ENCODE measurements around the gene RBM33. TPM values are rescaled to one million over a fixed set of nuclear protein-coding genes. Genes with fewer than 3 reads are reported as not detected.

RBM33 gene
- total RNA-seq, 4 donors from 2014 or later, result 35.7 to 59.9 (median 44.5) TPM

GRCh38 chr7:155713384-155713783 is 68.9 kb downstream of the RBM33 start:
- Histone ChIP-seq H3K9me3 (no peaks in the 10 kb centered on the region), H3K4me1 (no peaks in the 10 kb centered on the region), H3K27me3 (no peaks in the 10 kb centered on the region), H3K36me3 (peaks cover 13 to 19% of the 10 kb centered on the region in 2 donors), H3K4me3 (replicated peaks in 1 of 3) (no peak overlapping the region), H3K27ac (no peak overlapping the region)
- WGBS, 2 donors, result 83 to 92% methylated on average over 10 of the region's 10 CpGs
- TF ChIP-seq POLR2A (IDR thresholded peaks at IDR 0.05), result no peak
- TF ChIP-seq CTCF (IDR thresholded peaks at IDR 0.05), result no peak
- no peak for DNase-seq
- intact Hi-C loops (cut with DNase I), result no loop called here

- TF ChIP-seq CTCF (IDR thresholded peaks at IDR 0.05) (no peak), POLR2A (IDR thresholded peaks at IDR 0.05) (no peak)
- no peaks in the 10 kb centered on the region for H3K27me3 ChIP-seq
- intact Hi-C loops (cut with DNase I), result no loop called here
- WGBS, 2 donors, result 95 to 96% methylated on average over 6 of the region's 6 CpGs
- no peak for DNase-seq
- H3K4me1 ChIP-seq, result no peaks in the 10 kb centered on the region
- H3K4me3 ChIP-seq (replicated peaks in 1 of 3), result no peak overlapping the region
- H3K27ac ChIP-seq, result no peak overlapping the region
- peaks cover 12 to 15% of the 10 kb centered on the region in 2 donors for H3K36me3 ChIP-seq
- no peaks in the 10 kb centered on the region for H3K9me3 ChIP-seq
These were observed 70.2 kb downstream of the RBM33 start for GRCh38 chr7:155714702-155715101.

GRCh38 chr7:155715111-155715805 is 70.8 kb downstream of the RBM33 start:
- intact Hi-C loops (cut with DNase I), result no loop called here
- Histone ChIP-seq H3K27me3 (no peaks in the 10 kb centered on the region), H3K27ac (no peak overlapping the region), H3K9me3 (no peaks in the 10 kb centered on the region), H3K4me1 (no peaks in the 10 kb centered on the region), H3K36me3 (peaks cover 12 to 15% of the 10 kb centered on the region in 2 donors), H3K4me3 (replicated peaks in 1 of 3) (no peak overlapping the region)
- TF ChIP-seq POLR2A (IDR thresholded peaks at IDR 0.05) (no peak), CTCF (IDR thresholded peaks at IDR 0.05) (no peak)
- 93 to 95% methylated on average over 11 of the region's 11 CpGs for WGBS, 2 donors
- no peak for DNase-seq

GRCh38 chr7:155717010-155717744 is 72.7 kb downstream of the RBM33 start:
- intact Hi-C loops (cut with DNase I), result no loop called here
- TF ChIP-seq POLR2A (IDR thresholded peaks at IDR 0.05), result no peak
- TF ChIP-seq CTCF (IDR thresholded peaks at IDR 0.05), result no peak
- Histone ChIP-seq H3K36me3 (no peaks in the 10 kb centered on the region), H3K27me3 (no peaks in the 10 kb centered on the region), H3K27ac (no peak overlapping the region), H3K9me3 (no peaks in the 10 kb centered on the region), H3K4me3 (replicated peaks in 1 of 3) (no peak overlapping the region), H3K4me1 (no peaks in the 10 kb centered on the region)
- WGBS, 2 donors, result 89 to 91% methylated on average over 12 of the region's 12 CpGs
- no peak for DNase-seq

GRCh38 chr7:155721056-155721455 is 76.6 kb downstream of the RBM33 start:
- Histone ChIP-seq H3K4me3 (replicated peaks in 1 of 3) (no peak overlapping the region), H3K27me3 (no peaks in the 10 kb centered on the region), H3K9me3 (no peaks in the 10 kb centered on the region), H3K4me1 (no peaks in the 10 kb centered on the region), H3K36me3 (no peaks in the 10 kb centered on the region), H3K27ac (no peak overlapping the region)
- intact Hi-C loops (cut with DNase I), result no loop called here
- DNase-seq, result no peak
- WGBS, 2 donors, result 79 to 84% methylated on average over 6 of the region's 6 CpGs
- no peak for TF ChIP-seq POLR2A (IDR thresholded peaks at IDR 0.05)
- no peak for TF ChIP-seq CTCF (IDR thresholded peaks at IDR 0.05)

Data from thyroid gland (tissue), 4 donors.